ENCODE measurements around the gene ZNF205.

GRCh38 chr16:3063625-3064386, 48.6 kb upstream of the ZNF205 start:
- TF ChIP-seq, protein P1, sequence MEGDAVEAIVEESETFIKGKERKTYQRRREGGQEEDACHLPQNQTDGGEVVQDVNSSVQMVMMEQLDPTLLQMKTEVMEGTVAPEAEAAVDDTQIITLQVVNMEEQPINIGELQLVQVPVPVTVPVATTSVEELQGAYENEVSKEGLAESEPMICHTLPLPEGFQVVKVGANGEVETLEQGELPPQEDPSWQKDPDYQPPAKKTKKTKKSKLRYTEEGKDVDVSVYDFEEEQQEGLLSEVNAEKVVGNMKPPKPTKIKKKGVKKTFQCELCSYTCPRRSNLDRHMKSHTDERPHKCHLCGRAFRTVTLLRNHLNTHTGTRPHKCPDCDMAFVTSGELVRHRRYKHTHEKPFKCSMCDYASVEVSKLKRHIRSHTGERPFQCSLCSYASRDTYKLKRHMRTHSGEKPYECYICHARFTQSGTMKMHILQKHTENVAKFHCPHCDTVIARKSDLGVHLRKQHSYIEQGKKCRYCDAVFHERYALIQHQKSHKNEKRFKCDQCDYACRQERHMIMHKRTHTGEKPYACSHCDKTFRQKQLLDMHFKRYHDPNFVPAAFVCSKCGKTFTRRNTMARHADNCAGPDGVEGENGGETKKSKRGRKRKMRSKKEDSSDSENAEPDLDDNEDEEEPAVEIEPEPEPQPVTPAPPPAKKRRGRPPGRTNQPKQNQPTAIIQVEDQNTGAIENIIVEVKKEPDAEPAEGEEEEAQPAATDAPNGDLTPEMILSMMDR (IDR thresholded peaks at IDR 0.05): no peak
- no peak for TF ChIP-seq ZFX (IDR thresholded peaks at IDR 0.05; ENCODE audit: borderline replicate concordance)

Measured in 22Rv1 (cell line).